ENCODE measurements around the gene NR2C2.

Gene NR2C2

GRCh38 chr3:14921811-14922705, 25.3 kb upstream of the NR2C2 start:
- no peak for FAIRE-seq

- FAIRE-seq: no peak
Observed at GRCh38 chr3:14922863-14923262, 24.5 kb upstream of the NR2C2 start.

GRCh38 chr3:14923476-14923875, 23.9 kb upstream of the NR2C2 start:
- FAIRE-seq: no peak

- no peak for FAIRE-seq
Observed at GRCh38 chr3:14925729-14926591, 21.4 kb upstream of the NR2C2 start.

- no peak for FAIRE-seq
Observed at GRCh38 chr3:14926592-14926991, 20.8 kb upstream of the NR2C2 start.

GRCh38 chr3:14927308-14927707, 20.1 kb upstream of the NR2C2 start:
- FAIRE-seq: no peak

GRCh38 chr3:14929310-14930074, 17.9 kb upstream of the NR2C2 start:
- FAIRE-seq: no peak

- FAIRE-seq: no peak
Observed at GRCh38 chr3:14933820-14934425, 13.5 kb upstream of the NR2C2 start.

- FAIRE-seq: no peak
Observed at GRCh38 chr3:14935592-14936345, 11.6 kb upstream of the NR2C2 start.

- no peak for FAIRE-seq
Observed at GRCh38 chr3:14938954-14939353, 8.4 kb upstream of the NR2C2 start.

- FAIRE-seq: no peak
Observed at GRCh38 chr3:14941871-14942270, 5.5 kb upstream of the NR2C2 start.

GRCh38 chr3:14943042-14943441, 4.3 kb upstream of the NR2C2 start:
- no peak for FAIRE-seq

- FAIRE-seq: no peak
Observed at GRCh38 chr3:14946236-14946635, 1.1 kb upstream of the NR2C2 start.

- no peak for FAIRE-seq
Observed at GRCh38 chr3:14946739-14947099, 664 bp upstream of the NR2C2 start.

GRCh38 chr3:14947886-14948608, 664 bp downstream of the NR2C2 start:
- FAIRE-seq: peak; percentile 57

GRCh38 chr3:14948609-14949038, 1.2 kb downstream of the NR2C2 start:
- FAIRE-seq: no peak

GRCh38 chr3:14949126-14949525, 1.7 kb downstream of the NR2C2 start:
- FAIRE-seq: no peak

GRCh38 chr3:14950274-14950673, 2.9 kb downstream of the NR2C2 start:
- FAIRE-seq: no peak

- FAIRE-seq: no peak
Observed at GRCh38 chr3:14957153-14957552, 9.8 kb downstream of the NR2C2 start.

GRCh38 chr3:14957925-14958324, 10.5 kb downstream of the NR2C2 start:
- no peak for FAIRE-seq

- FAIRE-seq: no peak
Observed at GRCh38 chr3:14959359-14959943, 12.1 kb downstream of the NR2C2 start.

Measured in endometrium (tissue), 2 donors.